NCI-H128 (cell line): ENCODE measurements around the gene RFESD.
"Not testable (repeated sequence)": the region's sequence is repeated elsewhere in the genome, so short reads cannot be mapped to it uniquely, and the experiment has no call there.

Experiments
- DNase-seq: peaks from one replicate; lab custom pipeline; 2025; ENCODE audit not compliant: unreplicated experiment; lab: John Stamatoyannopoulos, UW

Gene RFESD

DNA sequence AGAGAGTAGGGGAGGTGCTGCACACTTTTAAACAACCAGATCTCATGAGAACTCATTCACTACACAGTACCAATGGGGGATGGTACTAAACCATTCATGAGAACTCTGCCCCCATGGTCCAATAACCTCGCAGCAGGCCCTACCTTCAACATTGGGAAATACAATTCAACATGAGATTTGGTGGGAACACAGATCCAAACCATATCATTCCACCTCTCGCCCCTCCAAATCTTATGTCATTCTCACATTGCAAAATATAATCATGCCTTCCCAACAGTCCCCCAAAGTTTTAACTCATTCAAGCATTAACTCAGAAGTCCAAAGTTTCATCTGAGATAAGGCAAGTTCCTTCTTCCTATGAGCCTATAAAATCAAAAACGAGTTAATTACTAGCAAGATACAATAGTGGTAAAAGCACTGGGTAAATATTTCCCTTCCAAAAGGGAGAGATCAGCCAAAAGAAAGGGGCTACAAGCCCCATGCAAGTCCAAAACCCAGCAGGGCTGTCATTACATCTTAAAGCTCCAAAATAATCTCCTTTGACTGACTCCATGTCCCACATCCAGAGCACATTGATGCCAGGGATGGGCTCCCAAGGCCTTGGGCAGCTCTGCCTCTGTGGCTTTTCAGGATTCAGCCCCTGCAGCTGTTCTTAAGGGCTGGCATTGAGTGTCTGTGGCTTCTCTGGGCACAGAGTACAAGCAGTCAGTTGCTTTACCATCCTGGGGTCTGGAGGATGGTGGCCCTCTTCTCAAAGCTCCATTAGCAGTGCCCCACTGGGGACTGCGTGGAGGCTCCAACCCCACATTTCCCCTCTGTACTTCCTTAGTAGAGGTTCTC is 18.4 kb upstream of the RFESD start:
- no peak for DNase-seq

DNA sequence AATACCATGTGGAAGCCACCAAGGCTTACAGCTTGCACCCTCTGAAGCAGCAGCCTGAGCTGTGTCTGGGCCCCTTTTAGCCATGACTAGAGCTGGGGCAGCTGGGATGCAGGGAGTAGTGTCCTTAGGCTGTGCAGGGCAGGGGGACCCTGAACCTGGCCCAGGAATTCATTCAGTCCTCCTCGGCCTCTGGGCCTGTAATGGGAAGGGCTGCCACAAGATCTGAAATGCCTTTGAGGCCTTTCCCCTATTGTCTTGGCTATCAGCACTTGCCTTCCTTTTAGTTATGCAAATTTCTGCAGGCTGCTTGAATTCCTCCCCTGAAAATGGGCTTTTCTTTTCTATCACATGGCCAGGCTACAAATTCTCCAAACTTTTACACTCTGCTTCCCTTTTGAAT is 17.6 kb upstream of the RFESD start:
- DNase-seq, result no peak

DNA sequence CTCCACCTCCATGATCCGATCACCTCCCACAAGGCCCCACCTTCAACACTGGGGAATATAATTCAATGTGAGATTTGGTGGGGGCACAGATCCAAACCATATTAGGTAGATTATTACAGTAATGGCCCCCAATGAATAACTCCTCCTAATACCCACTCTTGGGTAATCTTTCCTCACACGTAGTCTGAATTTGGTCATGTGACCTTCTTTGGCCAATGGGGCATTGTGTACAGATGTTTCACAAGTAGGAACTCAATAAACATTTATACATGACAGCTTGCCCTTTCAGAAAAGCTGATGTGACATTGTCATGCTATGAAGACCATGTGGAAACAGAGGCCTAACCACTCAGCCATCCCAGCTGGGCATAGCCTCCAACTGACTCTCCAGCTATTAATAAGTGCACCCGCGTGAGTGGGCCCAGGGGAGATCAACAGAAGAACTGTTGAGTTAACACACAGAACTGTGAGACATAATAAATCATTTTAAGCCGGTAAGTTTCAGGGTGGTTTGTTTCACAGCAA is 16.1 kb upstream of the RFESD start:
- no peak for DNase-seq

DNA sequence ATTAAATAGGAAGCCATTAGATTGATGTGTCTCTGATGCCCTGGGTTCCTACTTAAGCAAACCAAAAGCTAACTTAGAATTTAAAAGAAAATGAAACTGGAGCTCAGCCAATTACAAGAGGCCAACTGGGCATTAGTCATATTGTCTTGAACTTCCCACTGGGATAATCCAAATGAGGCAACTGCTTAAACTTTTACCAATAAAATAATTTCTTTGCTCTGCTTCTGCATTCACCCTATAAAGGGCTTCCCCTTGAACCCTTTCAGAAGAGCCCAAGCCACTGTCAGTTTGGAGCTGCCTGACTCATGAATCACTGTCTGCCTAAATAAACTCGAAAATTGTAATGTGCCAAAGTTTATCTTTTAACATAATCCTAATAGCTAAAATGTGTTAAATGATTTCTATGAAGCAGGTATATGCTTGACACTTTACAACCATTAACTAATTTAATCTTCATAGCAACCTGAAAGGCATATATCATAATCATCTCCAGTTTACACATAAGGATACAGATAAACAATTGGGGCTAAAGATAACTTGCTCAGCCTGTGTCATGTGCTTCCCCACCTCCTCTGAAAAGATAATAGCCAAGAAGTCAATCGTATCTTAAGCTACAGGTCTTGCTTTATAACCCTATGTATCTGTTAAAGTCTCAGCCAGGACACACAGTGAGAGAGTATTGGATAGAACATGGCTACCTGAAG is 15.2 kb upstream of the RFESD start:
- no peak for DNase-seq

- no peak for DNase-seq
These were observed 14.4 kb upstream of the RFESD start for GRCh38 chr5:95631991-95632675.

GRCh38 chr5:95632942-95633341 is 13.6 kb upstream of the RFESD start:
- not testable (repeated sequence) for DNase-seq

DNA sequence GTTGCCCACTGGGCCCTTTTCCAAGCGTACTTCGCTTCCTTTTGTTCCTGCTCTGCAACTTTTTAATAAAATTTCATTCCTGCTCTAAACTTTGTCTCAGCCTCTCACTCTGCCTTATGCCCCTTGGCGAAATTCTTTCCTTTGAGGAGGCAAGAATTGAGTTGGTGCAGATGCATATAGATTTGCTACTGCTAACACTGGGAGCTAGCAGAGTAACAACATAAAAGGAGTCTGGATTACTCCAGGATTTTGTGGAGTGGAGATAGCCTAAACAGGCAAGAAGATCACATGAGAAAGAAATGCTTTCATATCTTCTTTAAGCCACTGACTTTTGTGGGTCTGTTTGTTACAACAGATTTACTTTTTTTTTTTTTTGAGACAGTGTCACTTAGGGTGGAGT is 12.9 kb upstream of the RFESD start:
- DNase-seq, result no peak

DNA sequence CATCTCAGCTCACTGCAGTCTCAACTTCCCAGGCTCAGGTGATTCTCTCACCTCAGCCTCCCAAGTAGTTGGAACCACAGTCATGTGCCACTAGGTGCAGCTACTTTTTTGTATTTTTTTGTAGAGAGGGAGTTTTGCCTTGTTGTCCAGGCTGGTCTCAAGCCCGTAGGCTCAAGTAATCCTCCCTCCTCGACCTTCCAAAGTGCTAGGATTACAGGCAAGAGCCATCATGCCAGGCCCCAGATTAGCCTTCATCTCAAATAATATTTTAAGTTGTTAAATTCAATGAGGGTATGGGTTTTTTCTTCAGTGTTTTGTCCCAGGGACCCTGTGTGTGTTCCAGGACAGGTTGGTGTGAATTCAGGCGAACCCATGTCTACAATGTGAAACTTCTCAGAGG is 12.5 kb upstream of the RFESD start:
- no peak for DNase-seq

GRCh38 chr5:95638632-95639031 is 7.9 kb upstream of the RFESD start:
- no peak for DNase-seq

GRCh38 chr5:95641741-95642220 is 4.8 kb upstream of the RFESD start:
- DNase-seq, result no peak

GRCh38 chr5:95643152-95643551 is 3.4 kb upstream of the RFESD start:
- DNase-seq, result no peak

DNA sequence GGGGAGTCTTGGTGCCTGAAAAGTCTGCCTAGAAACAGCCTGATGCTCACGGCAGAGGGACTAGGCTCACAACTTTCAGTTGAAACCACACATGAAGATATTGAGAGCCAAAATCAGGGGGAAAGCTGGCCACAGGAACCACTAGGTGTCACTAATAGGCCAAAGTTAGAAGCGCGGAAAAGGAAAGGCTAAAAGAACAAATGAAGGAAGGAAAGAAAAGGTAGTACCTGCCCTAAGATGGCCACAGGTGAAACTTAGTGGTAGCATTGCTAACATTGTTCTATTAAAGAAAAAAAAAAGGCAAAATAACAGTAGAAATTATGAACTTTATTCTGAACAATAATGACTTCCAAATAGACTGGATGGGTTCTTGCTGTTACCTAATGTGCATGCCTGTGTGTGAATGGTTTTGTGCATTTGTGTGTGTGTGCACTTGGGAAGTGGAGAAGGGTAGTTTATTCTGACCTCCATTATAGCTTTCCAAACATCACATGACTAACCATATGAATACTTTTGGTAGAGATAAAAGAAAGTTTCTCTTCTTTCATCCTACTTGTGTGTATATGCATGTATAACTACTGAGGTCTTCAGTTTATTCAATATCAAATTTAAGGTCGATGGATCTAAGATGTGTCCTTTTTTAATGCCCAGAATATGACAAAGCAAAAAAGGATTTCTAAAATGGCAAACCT is 2.1 kb upstream of the RFESD start:
- no peak for DNase-seq

GRCh38 chr5:95646226-95646568 is 380 bp upstream of the RFESD start:
- DNase-seq, result not testable (repeated sequence)

GRCh38 chr5:95647886-95648860 is 1.6 kb downstream of the RFESD start:
- no peak for DNase-seq

GRCh38 chr5:95649274-95649673 is 2.7 kb downstream of the RFESD start:
- no peak for DNase-seq

DNA sequence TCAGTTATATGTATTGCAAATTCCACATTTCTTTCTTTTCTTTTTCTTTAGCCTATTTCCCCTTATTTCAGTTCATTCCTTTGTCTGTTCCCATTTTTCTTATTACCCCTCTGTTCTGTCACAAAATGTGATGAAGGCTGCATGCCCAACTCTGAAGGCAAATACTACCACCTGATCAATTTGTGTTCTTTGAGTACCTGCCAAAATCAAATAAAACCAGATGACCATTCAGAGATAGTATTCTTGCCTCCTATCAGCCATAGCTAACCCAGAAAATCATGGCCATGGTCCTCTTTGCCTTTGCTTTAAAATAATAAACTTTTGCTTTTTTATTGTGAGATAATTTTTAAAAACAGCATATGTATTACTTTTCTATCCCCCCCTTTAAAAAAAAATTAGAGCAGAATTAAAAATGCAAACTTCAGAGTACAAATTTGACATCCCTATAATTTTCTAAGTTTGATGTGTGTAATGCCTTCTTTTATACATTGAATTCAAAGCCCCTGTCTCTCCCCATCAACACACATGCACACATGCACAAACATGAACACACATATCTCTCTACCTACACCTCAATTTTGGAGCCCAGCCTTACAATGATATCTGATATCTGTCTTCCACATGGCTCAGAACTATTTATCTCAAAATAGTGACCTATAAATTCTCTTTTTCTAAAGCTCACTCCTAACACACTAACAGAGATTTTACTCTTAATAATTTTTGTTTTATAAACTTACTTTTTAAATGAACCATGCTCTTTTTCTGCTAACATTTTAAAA is 3.5 kb downstream of the RFESD start:
- DNase-seq, result no peak

GRCh38 chr5:95652849-95653248 is 6.3 kb downstream of the RFESD start:
- no peak for DNase-seq

DNA sequence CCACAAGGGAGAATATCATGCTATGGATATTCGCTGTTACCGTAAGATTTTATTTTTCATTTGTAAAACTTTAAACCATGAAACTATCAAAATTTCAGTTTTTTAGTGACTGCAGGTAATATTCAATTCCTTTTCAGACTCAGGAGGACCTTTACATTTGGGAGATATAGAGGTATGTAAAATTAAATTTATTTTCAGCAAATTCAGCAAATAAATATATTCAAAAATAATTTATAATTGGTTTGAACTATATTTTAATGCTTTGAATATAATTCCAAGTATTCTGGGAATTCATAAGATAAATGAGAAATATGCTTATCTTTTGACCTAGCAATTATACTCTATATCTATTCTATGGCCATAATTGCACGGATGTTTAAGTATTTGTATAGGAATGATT is 7.6 kb downstream of the RFESD start:
- no peak for DNase-seq

DNA sequence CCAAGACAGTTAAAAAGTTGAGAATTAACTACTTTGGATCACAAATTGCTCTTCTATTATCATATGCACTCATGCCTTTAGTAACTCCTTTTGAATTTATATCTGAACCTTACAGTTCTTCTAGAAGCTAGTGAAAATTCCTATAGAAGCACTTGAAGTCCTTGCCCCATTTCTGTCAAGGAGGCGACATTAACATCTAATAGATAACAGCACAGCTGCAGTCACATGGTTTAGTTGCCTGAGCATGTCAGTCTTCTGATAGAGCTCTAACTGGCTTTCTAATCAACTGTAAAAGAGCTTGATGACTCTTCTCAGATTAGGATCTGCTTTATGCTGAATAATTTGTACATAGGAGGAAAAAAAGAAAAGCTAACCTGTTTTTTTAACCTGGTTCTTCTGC is 9.0 kb downstream of the RFESD start:
- no peak for DNase-seq
